GM12865 (cell line): ENCODE measurements around the gene SORCS2.

Experiments used
- DNase-seq: peaks from one replicate; pipeline ENCODE4 v3.0.0; 2010; ENCODE audit warnings: low read depth
- H3K4me3 ChIP-seq: 2 replicates; pipeline ENCODE4 v1.5.1; 2011; ENCODE audit warnings: mild to moderate bottlenecking, low read depth, low read length, control low read depth
- TF ChIP-seq, protein P1 (sequence below): IDR thresholded peaks from 2 replicates; pipeline ENCODE4 v1.5.1; 2011; ENCODE audit warnings: low read length, control low read depth, low read depth, inconsistent platforms; ENCODE audit not compliant: insufficient read depth; ENCODE audit errors: missing control alignments

The SORCS2 gene

GRCh38 chr4:7324651-7325121 is 132.3 kb downstream of the SORCS2 start:
- TF ChIP-seq, protein P1, sequence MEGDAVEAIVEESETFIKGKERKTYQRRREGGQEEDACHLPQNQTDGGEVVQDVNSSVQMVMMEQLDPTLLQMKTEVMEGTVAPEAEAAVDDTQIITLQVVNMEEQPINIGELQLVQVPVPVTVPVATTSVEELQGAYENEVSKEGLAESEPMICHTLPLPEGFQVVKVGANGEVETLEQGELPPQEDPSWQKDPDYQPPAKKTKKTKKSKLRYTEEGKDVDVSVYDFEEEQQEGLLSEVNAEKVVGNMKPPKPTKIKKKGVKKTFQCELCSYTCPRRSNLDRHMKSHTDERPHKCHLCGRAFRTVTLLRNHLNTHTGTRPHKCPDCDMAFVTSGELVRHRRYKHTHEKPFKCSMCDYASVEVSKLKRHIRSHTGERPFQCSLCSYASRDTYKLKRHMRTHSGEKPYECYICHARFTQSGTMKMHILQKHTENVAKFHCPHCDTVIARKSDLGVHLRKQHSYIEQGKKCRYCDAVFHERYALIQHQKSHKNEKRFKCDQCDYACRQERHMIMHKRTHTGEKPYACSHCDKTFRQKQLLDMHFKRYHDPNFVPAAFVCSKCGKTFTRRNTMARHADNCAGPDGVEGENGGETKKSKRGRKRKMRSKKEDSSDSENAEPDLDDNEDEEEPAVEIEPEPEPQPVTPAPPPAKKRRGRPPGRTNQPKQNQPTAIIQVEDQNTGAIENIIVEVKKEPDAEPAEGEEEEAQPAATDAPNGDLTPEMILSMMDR: no peak
- H3K4me3 ChIP-seq: no peak overlapping the region

GRCh38 chr4:7325541-7325940 is 133.2 kb downstream of the SORCS2 start:
- no peak overlapping the region for H3K4me3 ChIP-seq
- DNase-seq: no peak
- TF ChIP-seq, protein P1: no peak

More at GRCh38 chr4:7324651-7325121, 132.3 kb downstream of the SORCS2 start:
- DNase-seq: no peak

GRCh38 chr4:7326306-7326692 is 134.0 kb downstream of the SORCS2 start:
- TF ChIP-seq, protein P1: no peak
- no peak overlapping the region for H3K4me3 ChIP-seq
- DNase-seq: no peak

DNA sequence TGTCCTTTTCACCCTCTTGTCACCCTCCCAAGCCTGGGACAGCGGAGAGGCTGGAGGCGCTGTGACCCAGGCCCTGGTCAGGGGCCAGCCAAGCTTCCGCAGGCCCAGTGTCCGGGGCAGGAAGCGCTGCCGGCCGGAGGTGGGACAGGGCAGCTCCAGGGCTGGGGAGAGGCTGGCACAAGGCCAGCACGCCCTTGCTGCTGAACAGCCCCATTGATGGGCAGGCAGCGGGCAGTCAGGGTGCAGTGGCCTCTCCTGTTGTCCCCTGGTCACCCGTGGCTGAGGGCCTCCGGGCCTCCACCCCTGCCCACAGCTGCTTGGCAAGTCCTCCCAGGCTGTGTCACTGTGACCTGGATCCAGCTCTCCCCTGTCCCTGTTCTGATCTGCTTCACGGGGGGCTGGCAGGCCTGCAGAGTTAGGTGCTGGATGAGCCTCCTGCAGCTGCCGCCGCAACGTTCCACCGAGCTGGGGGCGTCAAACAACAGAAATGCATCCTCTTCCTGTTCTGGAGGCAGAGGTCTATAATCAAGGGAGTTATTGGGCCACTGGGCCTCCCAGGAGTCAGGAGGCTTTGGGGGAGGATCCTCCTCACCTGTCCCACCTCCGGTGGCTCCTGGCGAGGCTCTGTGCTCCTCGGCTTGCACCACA is 134.5 kb downstream of the SORCS2 start:
- TF ChIP-seq, protein P1: no peak
- no peak for DNase-seq
- H3K4me3 ChIP-seq: no peak overlapping the region

GRCh38 chr4:7327341-7327885 is 135.1 kb downstream of the SORCS2 start:
- TF ChIP-seq, protein P1: no peak
- H3K4me3 ChIP-seq: no peak overlapping the region
- DNase-seq: no peak

DNA sequence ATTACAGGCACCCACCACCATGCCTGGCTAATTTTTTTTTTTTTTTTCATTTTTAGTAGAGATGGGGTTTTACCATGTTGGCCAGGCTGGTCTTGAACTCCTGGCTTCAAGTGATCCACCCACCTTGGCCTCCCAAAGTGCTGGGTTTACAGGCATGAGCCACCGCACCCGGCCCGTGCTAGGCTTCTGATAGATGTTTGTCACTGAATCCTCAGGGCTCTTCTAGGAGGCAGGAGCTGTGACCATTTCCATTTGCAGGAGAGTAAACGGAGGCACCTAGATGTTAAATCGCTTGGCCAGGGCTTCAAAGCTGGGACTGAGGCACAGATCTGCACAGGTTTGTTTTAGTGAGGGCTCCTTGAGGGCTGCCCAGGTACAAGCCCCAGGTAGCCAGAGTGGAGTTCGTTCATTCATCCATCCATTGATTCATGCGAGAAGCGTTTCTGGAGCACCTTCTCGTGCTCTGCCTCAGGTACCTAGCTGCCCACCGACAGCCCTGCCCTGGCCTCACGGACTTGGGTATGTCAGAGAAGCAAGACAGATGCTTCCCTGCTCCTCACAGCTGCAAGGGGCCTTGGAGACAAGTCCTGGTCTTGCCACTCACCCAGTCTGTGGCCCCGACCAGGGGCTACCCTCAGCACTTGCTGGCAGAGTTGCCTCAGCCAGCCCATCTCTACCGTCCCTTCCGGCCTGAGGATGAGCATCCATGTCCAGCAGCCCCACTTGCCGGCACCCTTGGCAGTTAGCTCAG is 136.0 kb downstream of the SORCS2 start:
- H3K4me3 ChIP-seq: no peak overlapping the region
- TF ChIP-seq, protein P1: no peak
- DNase-seq: no peak
